HepG2 (cell line): ENCODE results near the gene RABEPK. TPM values are rescaled to one million over a fixed set of nuclear protein-coding genes. Genes with fewer than 3 reads are reported as not detected.

Experiments
- BRF2 ChIP-seq: sonication (generic); formaldehyde crosslinking; IDR thresholded peaks from 2 replicates; pipeline ENCODE4 v1.8.1; 2022; ENCODE audit warnings: mild to moderate bottlenecking, missing genetic modification reagents
- CTCF ChIP-seq: sonication (generic); formaldehyde crosslinking; IDR thresholded peaks from 2 replicates; pipeline ENCODE4 v1.5.0; 2020; ENCODE audit warnings: mild to moderate bottlenecking, missing genetic modification reagents, moderate library complexity
- ELF4 ChIP-seq: sonication (generic); formaldehyde crosslinking; IDR thresholded peaks from 2 replicates; pipeline ENCODE4 v1.5.0; 2020; ENCODE audit warnings: missing genetic modification reagents, mild to moderate bottlenecking, moderate library complexity, borderline replicate concordance
- ISL2 ChIP-seq: sonication (generic); formaldehyde crosslinking; IDR thresholded peaks from 2 replicates; pipeline ENCODE4 v1.5.0; 2020; ENCODE audit warnings: missing genetic modification reagents
- ZKSCAN1 ChIP-seq: fragments of 150-350 bp; IDR thresholded peaks from 2 replicates; pipeline ENCODE4 v1.6.1; 2014; ENCODE audit warnings: low read length
- ZNF574 ChIP-seq: sonication (generic); formaldehyde crosslinking; IDR thresholded peaks from 2 replicates; pipeline ENCODE4 v1.4.0; 2020; ENCODE audit warnings: missing genetic modification reagents
- ZNF710 ChIP-seq: sonication (generic); formaldehyde crosslinking; IDR thresholded peaks from 2 replicates; pipeline ENCODE4 v1.5.0; 2020; ENCODE audit warnings: mild to moderate bottlenecking, missing genetic modification reagents, borderline replicate concordance
- polyA plus RNA-seq, 8 experiments: library from polyadenylated mRNA; depleted of rRNA in 3 of 8; stranded (reverse) in 7 of 8; unstranded in 1 of 8; fragments of >200 nt; fragmentation: Illumina TruSeq in 4 of 8; extraction: Trizol in 4 of 8; gene quantifications; 2 replicates each; pipeline versions ENCODE4 v1.2.1 to v1.2.3, GENCODE V29; 2011 to 2016; ENCODE audit warnings: low read depth in 4 of 8, missing spikeins in 1 of 8, mixed read lengths in 1 of 8; ENCODE audit not compliant: insufficient read depth in 1 of 8
- total RNA-seq, 5 experiments: library from RNA; depleted of rRNA; stranded (reverse); fragments of >200 nt; fragmentation: Illumina TruSeq; extraction: Trizol; gene quantifications; 2 replicates each; pipeline ENCODE4 v1.2.3, GENCODE V29; 2016; ENCODE audit warnings: low read depth in 1 of 5

The RABEPK gene
- total and polyA plus RNA-seq, 2 of the 13 experiments (the other 11 are each of a cell fraction or from before 2014, with no cell fraction given), result 75.5 to 90.0 TPM

- TF ChIP-seq ELF4 (CRISPR knock-in tag) (no peak), BRF2 (no peak), CTCF (CRISPR knock-in tag) (peak; percentile 77), ZNF574 (no peak), ZNF710 (no peak), ZKSCAN1 (no peak), ISL2 (CRISPR knock-in tag) (no peak)
Observed at GRCh38 chr9:125255781-125256391, 55.5 kb downstream of the RABEPK start (continued).
